ENCODE data around the gene LPP. TPM values are rescaled to one million over a fixed set of nuclear protein-coding genes. Genes with fewer than 3 reads are reported as not detected.

The LPP gene
- total RNA-seq, 1 donor from 2014 or later, result 218 TPM

DNA sequence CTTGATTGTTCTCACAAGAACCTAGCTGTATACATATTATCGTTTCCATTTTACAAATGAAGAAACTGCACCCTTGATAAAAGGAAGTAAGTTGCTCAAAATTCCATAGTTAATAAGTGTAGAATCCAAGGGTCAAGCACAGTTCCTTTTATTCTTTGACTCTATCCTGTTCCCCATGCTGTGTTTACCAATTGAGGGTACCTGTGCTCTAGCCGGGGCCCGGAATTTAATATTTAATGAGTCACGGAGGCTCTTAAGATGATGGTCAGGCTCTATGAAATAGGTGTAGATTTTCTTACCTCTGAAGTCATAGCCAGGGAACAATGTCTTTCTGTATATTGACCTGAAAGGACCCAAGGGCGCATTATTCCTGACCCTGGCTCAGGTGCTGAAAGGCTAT lies 65.2 kb downstream of the LPP start:
- DNase-seq (ENCODE audit: low read depth), result no peak
- no peaks in the 10 kb centered on the region for H3K27me3 ChIP-seq (ENCODE audit: control insufficient read depth, insufficient read depth, low read length)
- no peak overlapping the region for H3K4me3 ChIP-seq (ENCODE audit: low read depth, low read length)
- H3K36me3 ChIP-seq (ENCODE audit: control insufficient read depth, insufficient read depth, low read length), result no peaks in the 10 kb centered on the region
- TF ChIP-seq, protein P1, sequence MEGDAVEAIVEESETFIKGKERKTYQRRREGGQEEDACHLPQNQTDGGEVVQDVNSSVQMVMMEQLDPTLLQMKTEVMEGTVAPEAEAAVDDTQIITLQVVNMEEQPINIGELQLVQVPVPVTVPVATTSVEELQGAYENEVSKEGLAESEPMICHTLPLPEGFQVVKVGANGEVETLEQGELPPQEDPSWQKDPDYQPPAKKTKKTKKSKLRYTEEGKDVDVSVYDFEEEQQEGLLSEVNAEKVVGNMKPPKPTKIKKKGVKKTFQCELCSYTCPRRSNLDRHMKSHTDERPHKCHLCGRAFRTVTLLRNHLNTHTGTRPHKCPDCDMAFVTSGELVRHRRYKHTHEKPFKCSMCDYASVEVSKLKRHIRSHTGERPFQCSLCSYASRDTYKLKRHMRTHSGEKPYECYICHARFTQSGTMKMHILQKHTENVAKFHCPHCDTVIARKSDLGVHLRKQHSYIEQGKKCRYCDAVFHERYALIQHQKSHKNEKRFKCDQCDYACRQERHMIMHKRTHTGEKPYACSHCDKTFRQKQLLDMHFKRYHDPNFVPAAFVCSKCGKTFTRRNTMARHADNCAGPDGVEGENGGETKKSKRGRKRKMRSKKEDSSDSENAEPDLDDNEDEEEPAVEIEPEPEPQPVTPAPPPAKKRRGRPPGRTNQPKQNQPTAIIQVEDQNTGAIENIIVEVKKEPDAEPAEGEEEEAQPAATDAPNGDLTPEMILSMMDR (IDR thresholded peaks at IDR 0.05; ENCODE audit: insufficient read depth, low read length, poor library complexity, severe bottlenecking), result no peak

GRCh38 chr3:188220097-188220788 lies 66.3 kb downstream of the LPP start:
- DNase-seq (ENCODE audit: low read depth), result no peak
- H3K27me3 ChIP-seq (ENCODE audit: control insufficient read depth, insufficient read depth, low read length), result no peaks in the 10 kb centered on the region

GRCh38 chr3:188220988-188221818 lies 67.2 kb downstream of the LPP start:
- H3K36me3 ChIP-seq (ENCODE audit: control insufficient read depth, insufficient read depth, low read length), result no peaks in the 10 kb centered on the region
- no peak overlapping the region for H3K4me3 ChIP-seq (ENCODE audit: low read depth, low read length)
- H3K27me3 ChIP-seq (ENCODE audit: control insufficient read depth, insufficient read depth, low read length), result no peaks in the 10 kb centered on the region
- TF ChIP-seq, protein P1 (IDR thresholded peaks at IDR 0.05; ENCODE audit: insufficient read depth, low read length, poor library complexity, severe bottlenecking), result no peak
- DNase-seq (ENCODE audit: low read depth), result no peak

More at GRCh38 chr3:188220097-188220788, 66.3 kb downstream of the LPP start:
- Histone ChIP-seq H3K36me3 (ENCODE audit: control insufficient read depth, insufficient read depth, low read length) (no peaks in the 10 kb centered on the region), H3K4me3 (ENCODE audit: low read depth, low read length) (no peak overlapping the region)
- TF ChIP-seq, protein P1 (IDR thresholded peaks at IDR 0.05; ENCODE audit: insufficient read depth, low read length, poor library complexity, severe bottlenecking), result no peak

DNA sequence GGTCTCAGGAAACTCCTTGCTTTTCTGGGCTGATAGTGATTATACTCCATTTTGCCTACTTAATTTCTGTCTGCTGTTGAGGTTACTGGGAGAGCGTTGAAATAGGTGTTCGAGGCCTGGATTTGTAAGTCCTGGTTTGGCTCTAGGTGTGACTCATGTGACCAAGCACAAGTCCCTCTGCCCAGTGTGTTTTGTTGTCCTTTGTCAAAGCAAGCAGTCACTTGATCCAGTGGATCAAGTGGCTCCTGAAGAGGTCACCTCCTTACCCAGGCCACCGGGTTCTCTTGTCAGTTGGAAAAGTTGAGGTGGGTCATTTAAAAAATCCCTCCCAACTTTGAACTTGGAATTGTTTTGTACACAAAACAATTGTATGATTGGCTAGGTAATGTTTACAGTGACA lies 70.0 kb downstream of the LPP start:
- DNase-seq (ENCODE audit: low read depth), result no peak
- H3K36me3 ChIP-seq (ENCODE audit: control insufficient read depth, insufficient read depth, low read length), result no peaks in the 10 kb centered on the region
- no peaks in the 10 kb centered on the region for H3K27me3 ChIP-seq (ENCODE audit: control insufficient read depth, insufficient read depth, low read length)
- no peak overlapping the region for H3K4me3 ChIP-seq (ENCODE audit: low read depth, low read length)
- TF ChIP-seq, protein P1 (IDR thresholded peaks at IDR 0.05; ENCODE audit: insufficient read depth, low read length, poor library complexity, severe bottlenecking), result no peak

- no peak for DNase-seq (ENCODE audit: low read depth)
- H3K4me3 ChIP-seq (ENCODE audit: low read depth, low read length), result no peak overlapping the region
- H3K36me3 ChIP-seq (ENCODE audit: control insufficient read depth, insufficient read depth, low read length), result no peaks in the 10 kb centered on the region
- no peaks in the 10 kb centered on the region for H3K27me3 ChIP-seq (ENCODE audit: control insufficient read depth, insufficient read depth, low read length)
- TF ChIP-seq, protein P1 (IDR thresholded peaks at IDR 0.05; ENCODE audit: insufficient read depth, low read length, poor library complexity, severe bottlenecking), result no peak
Measured at GRCh38 chr3:188227442-188227841, 73.5 kb downstream of the LPP start.

Measured in kidney epithelial cell (primary cell).